HG03432 (cell line): ENCODE measurements around the gene NAALADL2.

Experiments
- ATAC-seq: cut with Tn5 transposase; IDR thresholded peaks from one replicate; pipeline ENCODE4 v1.9.1; 2021; ENCODE audit warnings: mild to moderate bottlenecking, moderate library complexity; ENCODE audit not compliant: unreplicated experiment

The NAALADL2 gene

DNA sequence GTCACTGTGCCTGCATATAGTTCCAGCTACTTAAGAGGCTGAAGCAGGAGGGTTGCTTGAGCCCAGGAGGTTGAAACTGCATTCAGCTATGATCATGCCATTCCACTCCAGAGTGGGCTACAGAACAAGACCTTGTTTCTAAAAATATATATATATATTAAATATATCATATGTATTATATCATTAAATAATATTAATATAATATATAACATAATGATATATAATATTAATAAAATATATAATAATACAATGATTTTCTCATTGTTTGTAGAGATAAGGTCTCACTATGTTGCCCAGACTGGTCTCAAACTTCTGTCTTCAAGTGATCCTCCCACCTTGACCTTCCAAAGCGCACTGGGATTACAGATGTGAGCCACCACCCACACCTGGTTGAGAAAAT is 101.8 kb downstream of the NAALADL2 start:
- no peak for ATAC-seq

DNA sequence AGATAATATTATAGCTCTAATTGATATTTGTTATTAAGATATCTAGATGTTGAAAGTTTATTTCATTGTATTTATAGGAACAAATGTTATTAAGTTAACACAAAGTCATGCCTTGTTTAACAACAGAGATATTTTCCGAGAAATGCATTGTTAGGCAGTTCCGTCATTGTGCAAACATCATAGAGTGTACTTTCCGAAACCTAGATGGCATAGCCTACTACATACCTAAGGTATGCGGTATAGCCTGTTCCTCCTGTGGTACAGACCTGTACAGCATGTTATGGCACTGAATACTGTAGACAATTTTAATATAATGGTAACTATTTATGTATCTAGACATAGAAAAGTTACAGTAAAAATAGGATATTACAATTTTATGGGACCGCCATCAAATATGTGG is 114.3 kb downstream of the NAALADL2 start:
- no peak for ATAC-seq

DNA sequence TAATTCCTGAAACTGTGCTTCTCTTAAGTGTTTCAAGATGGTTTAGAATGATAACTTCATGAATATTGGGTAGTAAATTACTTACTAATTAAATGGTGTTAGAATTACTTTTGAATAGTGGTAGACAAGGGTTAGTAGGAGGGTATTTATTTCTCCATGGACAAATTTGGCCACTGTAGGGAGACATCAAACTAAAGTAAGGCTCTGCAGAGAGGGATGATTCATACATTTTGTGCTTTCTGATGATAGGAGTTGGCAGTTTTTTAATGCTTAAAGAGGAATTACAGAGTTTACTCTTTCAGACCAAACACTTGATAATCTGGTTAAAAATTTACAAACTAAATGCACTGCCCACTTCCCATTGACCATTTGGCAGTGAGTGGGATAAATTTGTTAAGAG is 127.6 kb downstream of the NAALADL2 start:
- ATAC-seq, result no peak

DNA sequence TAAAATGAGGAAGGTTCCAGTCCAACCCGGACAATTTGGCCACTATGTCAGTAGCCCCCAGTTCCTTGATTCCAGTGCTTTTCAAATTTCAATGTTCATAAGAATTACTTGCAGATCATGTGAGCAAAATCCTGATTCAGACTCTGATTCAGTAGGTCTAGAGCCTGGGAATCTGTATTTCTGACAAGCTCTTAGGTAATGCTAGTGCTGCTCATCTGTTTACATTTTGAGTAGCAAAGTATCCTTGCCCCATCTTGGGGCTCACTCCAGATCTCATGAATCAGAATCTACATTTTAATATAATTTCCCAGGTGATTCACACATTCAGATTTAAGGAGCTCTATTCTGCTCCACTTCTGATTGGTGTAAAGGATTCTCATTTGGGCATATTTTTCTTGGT is 142.0 kb downstream of the NAALADL2 start:
- no peak for ATAC-seq

DNA sequence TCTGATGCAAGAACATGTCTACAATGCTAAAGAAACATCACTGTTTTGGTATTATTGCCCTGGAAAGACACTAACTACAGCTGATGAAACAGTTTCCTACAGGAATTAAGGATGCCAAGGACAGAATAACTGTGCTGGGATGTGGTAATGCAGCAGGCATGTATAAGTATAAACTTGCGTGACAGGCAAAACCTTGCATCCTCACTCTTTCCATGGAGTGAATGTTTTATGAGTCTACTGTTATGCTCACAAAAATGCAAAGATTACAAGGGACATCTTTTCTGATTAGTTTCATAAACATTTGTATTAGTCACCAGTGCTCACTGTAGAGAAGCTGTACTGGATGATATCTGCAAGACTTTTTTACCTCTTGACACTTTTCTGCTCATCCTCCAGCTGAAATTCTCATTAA is 143.6 kb downstream of the NAALADL2 start:
- no peak for ATAC-seq

DNA sequence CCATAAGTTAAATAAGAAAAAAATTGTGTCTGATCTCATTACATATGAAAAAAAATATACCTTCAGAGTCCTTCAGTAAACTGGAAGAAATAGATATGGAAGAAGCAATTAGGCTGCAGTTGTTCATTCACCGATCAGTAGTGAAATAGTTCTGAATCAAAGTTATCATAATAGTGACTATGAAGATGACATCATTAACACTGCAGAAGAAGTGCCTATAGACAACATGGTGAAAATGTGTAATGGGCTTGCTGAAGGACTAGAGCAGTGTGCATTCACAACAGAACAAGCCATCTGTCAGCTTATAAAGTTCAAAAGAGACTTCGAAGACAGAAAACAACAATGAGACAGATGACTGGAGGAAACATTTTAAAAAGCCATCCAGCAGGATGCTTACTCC is 144.5 kb downstream of the NAALADL2 start:
- no peak for ATAC-seq

DNA sequence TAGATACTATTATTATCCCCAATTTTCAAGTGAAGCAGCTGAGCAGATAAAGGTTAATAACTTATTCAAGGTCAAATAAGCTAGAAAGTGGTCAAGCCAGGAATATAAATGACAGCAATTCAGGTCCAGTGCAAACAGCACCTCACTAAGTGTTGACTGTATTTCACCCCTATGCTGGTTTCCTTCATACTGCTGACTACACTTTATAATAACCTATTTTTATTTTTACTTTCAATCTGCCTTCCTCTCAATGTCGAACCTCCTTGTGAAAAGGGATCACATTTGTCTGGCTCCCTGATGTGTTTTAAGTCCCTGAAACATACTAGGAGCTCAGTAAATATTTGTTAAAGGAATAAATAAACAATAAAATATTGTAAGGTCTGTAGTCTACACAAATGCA is 146.1 kb downstream of the NAALADL2 start:
- ATAC-seq, result no peak

DNA sequence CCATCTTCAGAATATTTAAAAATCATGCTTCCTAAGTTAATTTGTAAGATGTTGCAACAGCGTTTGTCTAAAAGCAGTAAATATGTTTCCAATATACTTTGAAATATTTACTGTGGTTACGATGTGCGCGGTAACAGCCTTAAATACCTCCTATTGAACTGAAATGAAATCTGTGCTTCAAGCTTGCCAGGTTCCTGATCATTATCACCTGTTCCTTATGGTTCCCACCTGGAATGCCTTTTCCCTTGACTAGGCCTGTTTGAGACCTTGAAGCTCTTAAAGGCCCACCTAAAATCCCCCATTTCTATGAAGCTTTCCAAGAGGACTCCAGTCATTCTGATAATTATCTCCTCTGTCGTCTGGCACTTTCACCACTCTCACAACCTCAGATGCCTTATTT is 146.7 kb downstream of the NAALADL2 start:
- no peak for ATAC-seq

DNA sequence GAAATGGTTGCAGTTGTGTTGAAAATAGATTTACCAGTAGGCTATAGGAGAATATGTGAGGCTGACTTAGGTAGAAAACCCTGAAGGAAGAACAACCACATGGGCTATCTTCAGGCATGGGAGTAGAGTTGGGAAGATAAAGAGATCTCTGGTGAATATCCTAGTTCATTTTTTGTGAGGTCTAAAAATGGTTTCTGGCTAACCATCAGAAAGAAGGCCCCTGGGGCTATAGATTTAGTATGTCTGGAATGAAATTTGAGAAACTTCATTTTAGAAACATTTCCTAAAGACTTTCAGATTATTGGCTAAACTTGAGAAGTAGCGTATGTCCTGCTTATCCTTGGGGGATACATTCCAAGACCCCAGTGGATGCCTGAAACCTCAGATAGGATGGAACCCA is 148.2 kb downstream of the NAALADL2 start:
- no peak for ATAC-seq

DNA sequence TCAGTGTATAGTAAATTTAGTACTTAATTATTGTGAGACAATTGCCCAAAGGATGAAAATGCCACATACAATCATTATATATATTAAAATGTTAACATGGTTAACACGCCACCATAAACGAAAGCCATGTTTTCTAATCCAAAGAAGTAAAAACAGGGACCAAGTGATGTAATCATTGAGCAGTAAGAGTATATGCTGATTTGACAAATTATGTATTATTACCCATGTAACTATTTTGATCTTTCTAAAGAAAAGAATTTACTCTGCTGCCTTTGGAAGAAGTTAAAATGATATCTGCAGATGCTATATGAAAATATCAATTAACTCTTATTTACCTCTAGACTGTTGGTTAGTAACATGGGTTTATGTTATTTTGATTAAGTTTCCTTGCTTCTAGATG is 150.2 kb downstream of the NAALADL2 start:
- no peak for ATAC-seq

DNA sequence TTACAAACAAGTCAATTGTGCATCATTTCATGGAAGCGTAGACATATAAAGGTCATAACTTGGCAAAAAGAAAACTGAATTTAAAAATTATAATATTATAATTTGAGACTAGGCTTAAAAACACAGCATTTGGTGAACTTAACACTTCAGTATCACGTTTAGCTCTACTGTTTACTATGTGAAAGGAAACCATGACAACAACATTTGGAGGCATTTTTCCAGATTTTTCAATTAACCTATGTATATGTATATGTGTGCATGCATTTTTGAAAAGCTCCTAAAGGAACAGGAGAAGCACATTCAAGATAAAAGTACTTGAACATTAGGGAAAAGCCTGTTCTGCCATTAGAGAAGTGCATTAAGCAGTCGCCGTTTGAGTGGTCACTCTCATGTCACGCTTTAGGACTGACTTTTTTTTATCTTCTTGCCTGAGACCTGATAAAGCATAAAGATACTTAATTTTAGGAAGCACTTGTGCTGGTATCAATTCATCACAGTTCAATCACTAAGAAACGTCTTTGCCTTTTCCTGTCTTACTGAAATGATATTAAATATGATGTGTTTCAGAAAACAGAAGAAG is 156.0 kb downstream of the NAALADL2 start:
- no peak for ATAC-seq

DNA sequence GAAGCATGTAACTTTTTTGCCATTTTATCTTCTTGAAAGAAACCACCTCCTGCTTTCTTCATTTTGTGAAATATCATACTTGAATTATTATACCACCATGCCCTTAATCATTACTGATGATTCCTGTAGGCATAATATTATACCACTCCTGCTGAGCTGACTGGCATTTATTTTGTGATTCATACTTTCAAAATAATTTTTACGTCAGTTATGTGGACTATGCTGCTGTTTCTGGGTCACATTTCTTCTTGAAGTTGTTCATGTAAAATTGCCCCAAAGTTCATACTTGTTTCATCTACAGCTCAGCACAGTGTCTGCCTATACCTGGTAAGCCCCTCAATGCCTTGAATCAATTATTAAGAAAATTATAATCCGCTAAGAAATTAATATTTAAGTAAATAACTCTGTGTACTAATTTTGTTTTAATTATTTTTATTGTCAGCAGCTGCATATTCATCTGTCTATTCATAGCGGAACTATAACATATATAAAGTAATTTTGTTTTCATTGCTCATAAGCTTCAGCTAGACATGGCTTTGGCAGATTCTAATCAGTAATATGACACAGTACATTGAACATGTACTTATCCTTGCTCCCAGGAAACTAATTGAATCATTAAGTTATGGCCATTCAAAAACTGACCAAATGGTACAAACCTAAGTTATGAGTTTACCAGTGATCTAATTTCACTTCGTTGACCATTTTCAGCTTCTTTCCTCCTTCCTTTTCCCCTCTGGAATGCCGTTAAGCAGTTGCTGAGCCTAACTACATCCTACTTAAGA is 160.0 kb downstream of the NAALADL2 start:
- ATAC-seq, result no peak

DNA sequence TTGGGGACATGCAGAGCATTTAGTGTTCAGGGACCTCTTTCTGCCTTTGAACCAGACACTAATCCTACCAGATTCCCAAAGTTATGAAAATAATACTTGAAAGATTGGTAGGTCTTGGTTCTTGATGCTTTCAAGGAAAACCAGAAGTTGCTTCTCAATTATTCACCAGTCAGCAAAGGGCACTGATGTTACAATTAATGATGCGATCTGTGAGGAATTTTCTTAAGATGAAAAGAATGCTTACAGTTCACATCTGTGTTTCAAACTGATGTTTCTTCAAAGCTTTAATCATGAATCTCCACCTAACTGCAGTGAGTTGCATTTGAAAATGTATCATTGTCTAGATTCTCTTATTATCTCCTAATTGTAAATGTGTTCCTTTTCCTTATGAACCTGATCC is 161.0 kb downstream of the NAALADL2 start:
- ATAC-seq, result no peak

DNA sequence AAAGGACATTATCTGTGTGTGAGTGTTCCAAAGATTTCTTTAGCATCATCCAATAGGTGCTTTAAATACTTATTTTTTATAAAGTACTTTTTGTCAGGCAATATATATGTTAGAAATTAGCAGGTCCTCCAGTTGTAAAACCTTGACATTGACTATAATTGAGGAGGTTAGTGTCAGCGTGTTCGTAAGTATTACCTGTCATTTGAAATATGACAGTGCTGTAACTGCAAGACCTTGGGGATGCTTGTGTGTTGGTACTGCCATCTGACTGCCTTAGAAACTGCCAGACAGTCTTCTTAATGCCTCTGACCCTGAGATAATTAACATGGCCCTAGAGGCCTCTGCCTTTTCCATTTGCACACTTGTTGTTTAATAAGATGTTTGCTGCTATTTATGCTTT is 170.7 kb downstream of the NAALADL2 start:
- ATAC-seq, result no peak

DNA sequence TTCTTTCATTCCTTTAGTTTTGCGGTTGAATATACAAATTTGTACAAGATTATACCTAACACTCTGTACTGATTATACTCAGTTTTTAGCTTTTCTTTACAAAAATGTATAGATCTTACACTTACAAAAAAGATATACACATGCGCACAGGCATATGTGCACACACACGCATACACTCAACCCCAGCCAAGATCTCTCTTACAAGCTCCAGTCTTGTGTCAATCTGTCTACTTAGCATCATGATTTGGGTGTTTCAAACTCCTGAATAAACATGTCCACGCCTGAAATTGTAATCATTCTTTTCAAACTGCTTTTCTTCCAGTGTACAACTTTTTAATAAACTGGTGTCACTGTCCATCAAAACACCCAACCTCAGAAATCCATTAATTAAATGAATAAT is 180.7 kb downstream of the NAALADL2 start:
- no peak for ATAC-seq

DNA sequence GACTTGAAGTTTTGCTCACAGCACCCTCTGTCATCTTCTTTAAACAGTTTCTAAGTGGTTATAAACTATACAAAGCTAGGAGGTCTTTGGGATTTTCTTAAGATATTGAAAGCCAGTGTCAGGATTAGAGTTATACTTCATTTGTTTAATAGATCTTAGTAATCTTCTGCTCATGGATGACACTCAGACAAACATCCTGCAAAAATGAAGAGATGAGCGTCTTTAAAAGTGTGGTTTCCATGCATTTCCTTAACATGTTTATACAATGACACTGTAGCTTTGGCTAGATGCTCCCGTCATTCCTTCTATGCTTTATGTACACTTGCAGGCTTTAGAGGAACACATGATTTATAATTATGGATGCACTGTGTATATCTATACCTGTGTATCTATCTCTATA is 182.2 kb downstream of the NAALADL2 start:
- no peak for ATAC-seq

DNA sequence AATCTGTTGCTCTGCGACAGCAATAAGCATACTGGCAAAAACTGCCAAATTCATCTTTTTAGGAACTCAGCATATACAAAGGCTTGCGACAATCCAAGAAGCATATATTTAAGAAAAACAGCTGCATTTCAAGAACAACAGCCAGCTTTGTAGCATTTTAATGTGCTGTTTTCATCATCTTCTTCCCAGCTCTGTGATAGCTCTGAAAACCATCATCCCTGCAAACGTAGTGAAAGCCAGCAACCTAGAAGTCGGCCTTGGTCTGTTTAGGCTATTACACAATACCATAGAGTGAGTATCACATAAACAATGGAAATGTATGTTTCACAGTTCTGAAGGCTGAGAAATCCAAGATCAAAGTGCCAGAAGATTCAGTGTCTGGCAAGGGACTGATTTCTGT is 187.5 kb downstream of the NAALADL2 start:
- no peak for ATAC-seq

DNA sequence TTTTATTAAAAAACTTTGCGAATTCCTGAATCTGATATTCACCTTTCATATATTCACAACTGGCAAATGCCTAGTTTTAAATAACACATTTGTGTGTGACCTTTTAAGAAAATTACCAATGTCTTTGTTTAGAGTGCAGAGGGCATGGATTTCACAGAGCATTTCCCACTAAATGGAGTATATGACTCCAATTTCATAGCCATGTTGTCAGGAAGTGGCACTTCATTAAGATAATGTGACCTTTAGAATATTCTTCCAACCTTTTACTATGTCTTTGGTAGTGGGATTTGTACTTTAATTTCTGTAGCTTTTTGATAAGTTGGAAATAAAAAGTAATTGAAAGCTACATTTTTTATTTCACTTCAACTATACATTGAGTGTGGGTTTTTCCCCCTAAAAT is 188.7 kb downstream of the NAALADL2 start:
- no peak for ATAC-seq

DNA sequence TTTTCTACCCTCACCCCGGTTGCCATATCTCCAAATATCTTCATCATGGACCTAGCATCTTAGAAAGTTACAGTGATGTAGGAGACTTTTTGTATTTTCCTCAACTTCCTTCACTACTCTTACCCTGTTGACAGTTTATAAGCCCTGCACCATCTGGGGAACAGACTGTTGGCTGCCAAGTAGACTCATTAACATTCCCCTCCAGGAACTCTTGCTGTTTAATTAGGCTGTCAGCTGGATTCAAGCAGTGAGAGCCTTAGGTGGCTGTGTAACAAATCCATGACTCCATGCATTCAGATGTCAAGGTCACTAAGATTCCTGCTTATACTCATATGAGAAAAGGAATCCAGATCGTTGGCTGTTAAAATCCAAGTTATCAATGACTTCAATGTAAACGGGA is 198.3 kb downstream of the NAALADL2 start:
- no peak for ATAC-seq

DNA sequence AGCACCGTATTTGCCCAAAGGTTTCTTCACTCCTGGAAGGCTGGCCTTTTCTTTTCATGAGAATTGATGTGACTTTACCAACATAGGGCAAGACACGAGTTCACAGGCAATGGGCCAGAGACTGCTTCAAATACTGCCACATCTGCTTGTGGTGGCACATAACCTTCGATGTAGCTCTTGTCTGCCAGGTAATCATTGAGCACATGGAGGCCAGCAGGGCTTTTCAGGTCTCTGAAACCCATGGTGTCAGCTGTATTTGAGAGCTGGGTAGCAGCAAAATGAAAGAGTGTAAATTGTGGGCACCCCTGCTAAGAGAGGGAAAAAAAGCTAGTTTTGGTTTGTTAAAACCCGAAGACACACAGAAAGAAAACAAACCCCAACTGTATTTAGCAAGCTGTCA is 200.7 kb downstream of the NAALADL2 start:
- ATAC-seq, result no peak

DNA sequence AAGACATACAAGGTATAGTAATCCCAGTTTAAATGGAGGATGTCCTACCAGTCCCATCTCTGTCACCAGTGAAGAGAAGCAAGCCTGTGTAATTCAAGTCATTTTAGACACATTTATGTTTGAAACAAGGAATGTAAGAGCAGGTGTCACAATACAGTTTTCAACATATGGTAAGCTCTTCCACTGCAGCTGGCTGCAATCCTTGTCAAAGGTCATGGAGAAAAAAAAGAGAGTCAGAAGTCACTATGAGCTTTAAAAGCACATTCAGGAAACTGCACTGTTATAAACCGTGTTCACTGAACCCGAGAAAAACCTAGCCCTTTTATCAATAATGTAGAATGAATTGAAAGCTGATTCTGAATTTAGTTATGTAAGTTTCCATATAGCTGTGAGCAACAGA is 206.4 kb downstream of the NAALADL2 start:
- ATAC-seq, result no peak

DNA sequence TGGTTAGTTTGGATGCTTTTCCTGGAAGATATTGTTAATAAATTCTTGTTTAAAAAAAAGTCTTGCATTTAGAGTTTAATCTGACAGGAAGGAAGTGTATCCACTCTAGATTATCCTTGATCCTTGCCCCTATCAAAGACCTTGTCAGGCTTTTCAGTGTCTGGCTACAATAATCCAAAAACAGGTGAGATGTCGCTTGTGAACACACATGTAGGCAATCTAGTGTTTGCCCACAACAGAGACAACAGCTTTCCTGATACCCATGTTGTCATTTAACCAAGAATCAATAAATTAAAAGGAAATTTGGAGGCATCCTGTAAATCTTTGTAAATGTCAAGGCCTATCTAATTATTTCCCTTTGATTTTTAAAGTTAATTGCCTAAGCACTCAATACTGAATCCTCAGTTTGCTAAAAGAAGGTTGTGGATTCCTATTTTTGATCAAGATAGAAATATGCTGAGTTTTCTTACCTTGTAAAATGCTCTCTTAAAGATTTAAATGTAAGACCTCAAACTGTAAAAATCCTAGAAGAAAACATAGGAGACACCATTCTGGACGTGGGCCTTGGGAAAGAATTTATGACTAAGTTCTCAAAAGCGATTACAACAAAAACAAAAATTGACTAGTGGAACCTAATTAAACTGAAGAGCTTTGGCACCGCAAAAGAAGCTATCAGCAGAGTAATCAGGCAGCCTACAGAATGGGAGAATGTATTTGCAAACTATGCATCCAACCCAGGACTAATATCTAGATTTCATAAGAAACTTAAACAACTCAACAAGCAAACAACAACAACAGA is 207.7 kb downstream of the NAALADL2 start:
- ATAC-seq, result no peak
